HepG2 (cell line): ENCODE results near the gene DUS1L. TPM values are rescaled to one million over a fixed set of nuclear protein-coding genes. Genes with fewer than 3 reads are reported as not detected.

ENCODE experiments used
- ATAC-seq: fragments of 200-7000 bp; cut with Tn5 transposase; 3 replicates; pipeline ENCODE4 v1.9.1; 2020; ENCODE audit warnings: mild to moderate bottlenecking, moderate library complexity
- BruUV-seq: library from RNA; stranded (reverse); fragments of 400-500 nt; replicated peaks from 2 replicates; lab custom pipeline; 2021; lab: Mats Ljungman, UMichigan
- CTCF ChIA-PET: fragments of 300-600 bp; formaldehyde crosslinking; extraction: SDS; loops from one replicate; lab custom pipeline; 2021; ENCODE audit warnings: low total read pairs, inconsistent platforms, low intra/inter-chr PET ratio; lab: Yijun Ruan, JAX
- POLR2A ChIA-PET: fragments of 350-600 bp; sonication (Branson Sonifier 250); formaldehyde crosslinking; loops from one replicate; lab custom pipeline; 2020; ENCODE audit warnings: antibody characterized with exemption, inconsistent platforms; lab: Yijun Ruan, JAX
- DNase-seq: peaks from one replicate; pipeline ENCODE4 v3.0.0-alpha.2; 2015; ENCODE audit warnings: low spot score
- FAIRE-seq: peaks from 3 replicates; lab custom pipeline; 2011; peaks lifted over from hg19 to GRCh38; lab: Jason Lieb, UNC
- H2AFZ ChIP-seq: one replicate; pipeline ENCODE4 v1.6.1; 2011; ENCODE audit warnings: low read length, inconsistent platforms
- H3K27ac ChIP-seq: fragments of 300-600 bp; 3 replicates; pipeline ENCODE4 v1.8.0; 2011; ENCODE audit warnings: mixed run types, mild to moderate bottlenecking, mixed read lengths, low read length, inconsistent platforms; ENCODE audit not compliant: insufficient read depth; ENCODE audit errors: extremely low read length
- H3K27me3 ChIP-seq, 2 experiments: fragments of 200-600 bp in 1 of 2; 2 replicates in 1 of 2; 3 replicates in 1 of 2; pipeline versions ENCODE4 v1.6.0 to v1.8.0; 2011; ENCODE audit warnings: low read length in 2 of 2, mild to moderate bottlenecking in 2 of 2, moderate library complexity in 2 of 2, inconsistent platforms in 1 of 2; ENCODE audit not compliant: insufficient read depth in 2 of 2, control insufficient read depth in 1 of 2
- H3K36me3 ChIP-seq, 2 experiments: fragments of 200-600 bp in 1 of 2; replicated peaks in 1 of 2; 2 replicates in 1 of 2; 3 replicates in 1 of 2; pipeline versions ENCODE4 v1.5.1 to v1.8.0; 2011; ENCODE audit warnings: low read length in 2 of 2, inconsistent platforms in 1 of 2; ENCODE audit not compliant: insufficient read depth in 2 of 2, control insufficient read depth in 1 of 2
- H3K4me1 ChIP-seq: 2 replicates; pipeline ENCODE4 v1.5.1; 2012; ENCODE audit warnings: low read length, inconsistent platforms; ENCODE audit not compliant: insufficient read depth
- H3K4me2 ChIP-seq: 2 replicates; pipeline ENCODE4 v1.6.0; 2011; ENCODE audit warnings: low read depth, low read length, inconsistent platforms
- H3K4me3 ChIP-seq, 3 experiments: fragments of 200-600 bp in 1 of 3; sonication (generic), shearing (Covaris generic) in 1 of 3; replicated peaks in 1 of 3; 2 replicates each; pipeline ENCODE4 v1.5.1; 2011 to 2016; ENCODE audit warnings: low read length in 3 of 3, inconsistent platforms in 2 of 3, low read depth in 2 of 3, mild to moderate bottlenecking in 2 of 3, control low read depth in 1 of 3, mixed read lengths in 1 of 3; ENCODE audit not compliant: insufficient read depth in 1 of 3
- H3K79me2 ChIP-seq: one replicate; pipeline ENCODE4 v1.6.1; 2011; ENCODE audit warnings: low read length, inconsistent platforms; ENCODE audit not compliant: insufficient read depth
- H3K9ac ChIP-seq: 2 replicates; pipeline ENCODE4 v1.6.0; 2011; ENCODE audit warnings: mild to moderate bottlenecking, low read depth, low read length, inconsistent platforms; ENCODE audit not compliant: insufficient read depth
- H3K9me3 ChIP-seq: 2 replicates; pipeline ENCODE4 v1.5.1; 2012; ENCODE audit warnings: mild to moderate bottlenecking, low read length
- H4K20me1 ChIP-seq: 2 replicates; pipeline ENCODE4 v1.6.0; 2011; ENCODE audit warnings: inconsistent platforms, mild to moderate bottlenecking, low read length, moderate library complexity; ENCODE audit not compliant: insufficient read depth
- AGO2 ChIP-seq: fragments of 200-400 bp; formaldehyde crosslinking; optimal IDR thresholded peaks from 2 replicates; pipeline ENCODE3; 2017; ENCODE audit warnings: mild to moderate bottlenecking, low read depth, low read length, moderate library complexity
- BCL6 ChIP-seq: IDR thresholded peaks from 2 replicates; pipeline ENCODE4 v1.6.1; 2016; ENCODE audit warnings: missing genetic modification reagents, missing compliant biosample characterization
- CCAR2 ChIP-seq: fragments of 200-400 bp; formaldehyde crosslinking; optimal IDR thresholded peaks from 2 replicates; pipeline ENCODE3; 2018; ENCODE audit warnings: low read depth, mild to moderate bottlenecking, low read length, moderate library complexity
- DNMT3B ChIP-seq: conservative IDR thresholded peaks from 2 replicates; pipeline ENCODE4 v1.6.1; 2016; ENCODE audit warnings: missing biosample characterization, control low read depth
- GPN1 ChIP-seq: sonication (generic); formaldehyde crosslinking; IDR thresholded peaks from 2 replicates; pipeline ENCODE4 v1.5.1; 2020; ENCODE audit warnings: missing genetic modification reagents, borderline replicate concordance
- JDP2 ChIP-seq: sonication (generic); formaldehyde crosslinking; IDR thresholded peaks from 2 replicates; pipeline ENCODE4 v1.8.1; 2022; ENCODE audit warnings: missing genetic modification reagents, borderline replicate concordance
- MED13 ChIP-seq: sonication (generic); formaldehyde crosslinking; IDR thresholded peaks from 2 replicates; pipeline ENCODE4 v1.5.0; 2020; ENCODE audit warnings: missing genetic modification reagents
- MIER3 ChIP-seq: IDR thresholded peaks from 2 replicates; pipeline ENCODE4 v1.6.1; 2016; ENCODE audit warnings: missing compliant biosample characterization, borderline replicate concordance
- NAIF1 ChIP-seq: sonication (generic); formaldehyde crosslinking; IDR thresholded peaks from 2 replicates; pipeline ENCODE4 v1.5.0; 2020; ENCODE audit warnings: mild to moderate bottlenecking, missing genetic modification reagents, borderline replicate concordance
- NCOA5 ChIP-seq: sonication (generic); formaldehyde crosslinking; IDR thresholded peaks from 2 replicates; pipeline ENCODE4 v1.4.0; 2020; ENCODE audit warnings: missing genetic modification reagents
- PAF1 ChIP-seq: IDR thresholded peaks from 2 replicates; pipeline ENCODE4 v1.6.1; 2016; ENCODE audit warnings: missing genetic modification reagents, missing compliant biosample characterization
- POLR2A ChIP-seq, 2 experiments: IDR thresholded peaks; 2 replicates each; pipeline ENCODE4 v1.6.1; 2011; ENCODE audit warnings: low read depth in 2 of 2, low read length in 2 of 2, mild to moderate bottlenecking in 1 of 2, moderate library complexity in 1 of 2; ENCODE audit not compliant: insufficient read depth in 1 of 2
- POLR2AphosphoS5 ChIP-seq: IDR thresholded peaks from 2 replicates; pipeline ENCODE4 v1.6.1; 2012; ENCODE audit warnings: low read depth, low read length
- RBFOX2 ChIP-seq: fragments of 200-400 bp; formaldehyde crosslinking; IDR thresholded peaks from 2 replicates; pipeline ENCODE4 v1.6.1; 2017; ENCODE audit warnings: low read depth, mild to moderate bottlenecking, low read length
- RBM22 ChIP-seq: fragments of 200-400 bp; formaldehyde crosslinking; optimal IDR thresholded peaks from 2 replicates; pipeline ENCODE3; 2017; ENCODE audit warnings: mild to moderate bottlenecking, low read length, moderate library complexity
- RFX5 ChIP-seq: IDR thresholded peaks from 2 replicates; pipeline ENCODE4 v1.6.1; 2011; ENCODE audit warnings: low read depth, low read length, improper control_type of control experiment
- THYN1 ChIP-seq: sonication (generic); formaldehyde crosslinking; IDR thresholded peaks from 2 replicates; pipeline ENCODE4 v1.8.1; 2023; ENCODE audit warnings: low read depth, mild to moderate bottlenecking, moderate library complexity, missing genetic modification reagents, borderline replicate concordance
- ZBTB14 ChIP-seq: sonication (generic); formaldehyde crosslinking; IDR thresholded peaks from 2 replicates; pipeline ENCODE4 v1.4.0; 2020; ENCODE audit warnings: missing genetic modification reagents
- ZKSCAN5 ChIP-seq: sonication (generic); formaldehyde crosslinking; IDR thresholded peaks from 2 replicates; pipeline ENCODE4 v1.5.1; 2020; ENCODE audit warnings: mild to moderate bottlenecking, missing genetic modification reagents
- ZNF251 ChIP-seq: sonication (generic); formaldehyde crosslinking; IDR thresholded peaks from 2 replicates; pipeline ENCODE4 v1.9.0; 2021; ENCODE audit warnings: mild to moderate bottlenecking, missing genetic modification reagents
- ZNF263 ChIP-seq: sonication (generic); formaldehyde crosslinking; IDR thresholded peaks from 2 replicates; pipeline ENCODE4 v1.4.0; 2020; ENCODE audit warnings: missing genetic modification reagents
- ZNF713 ChIP-seq: sonication (generic); formaldehyde crosslinking; IDR thresholded peaks from 2 replicates; pipeline ENCODE4 v1.4.0; 2020; ENCODE audit warnings: mild to moderate bottlenecking, missing genetic modification reagents
- ZNF782 ChIP-seq: sonication (generic); formaldehyde crosslinking; IDR thresholded peaks from 2 replicates; pipeline ENCODE4 v1.4.0; 2020; ENCODE audit warnings: missing genetic modification reagents, mild to moderate bottlenecking, borderline replicate concordance
- ZNF83 ChIP-seq: sonication (generic); formaldehyde crosslinking; IDR thresholded peaks from 2 replicates; pipeline ENCODE4 v1.4.0; 2020; ENCODE audit warnings: missing genetic modification reagents, mild to moderate bottlenecking, borderline replicate concordance
- WGBS: methylation state at CpG from one replicate; pipeline ENCODE4 v1.1.6; 2017; ENCODE audit warnings: low lambda C conversion rate; 5-methylcytosine and 5-hydroxymethylcytosine counted together
- in situ Hi-C: cut with HindIII; loops from 2 replicates; pipeline ENCODE4 v1.10.0; 2017; ENCODE audit warnings: low pct_unique_long_range_greater_than_20kb; ENCODE audit not compliant: extremely low pct_ligation_motif_present
- intact Hi-C: fragments of 100-400 bp; cut with micrococcal nuclease; formaldehyde crosslinking; loops from one replicate; pipeline ENCODE4 v1.10.0; 2022; ENCODE audit not compliant: unreplicated experiment
- polyA plus RNA-seq, 8 experiments: library from polyadenylated mRNA; depleted of rRNA in 3 of 8; stranded (reverse) in 7 of 8; unstranded in 1 of 8; fragments of >200 nt; fragmentation: Illumina TruSeq in 4 of 8; extraction: Trizol in 4 of 8; gene quantifications; 2 replicates each; pipeline versions ENCODE4 v1.2.1 to v1.2.3, GENCODE V29; 2011 to 2016; ENCODE audit warnings: low read depth in 4 of 8, missing spikeins in 1 of 8, mixed read lengths in 1 of 8; ENCODE audit not compliant: insufficient read depth in 1 of 8
- total RNA-seq, 5 experiments: library from RNA; depleted of rRNA; stranded (reverse); fragments of >200 nt; fragmentation: Illumina TruSeq; extraction: Trizol; gene quantifications; 2 replicates each; pipeline ENCODE4 v1.2.3, GENCODE V29; 2016; ENCODE audit warnings: low read depth in 1 of 5
- TF ChIP-seq, protein P1 (sequence below): sonication (generic); formaldehyde crosslinking; IDR thresholded peaks from 2 replicates; pipeline ENCODE4 v1.4.0; 2020; ENCODE audit warnings: missing genetic modification reagents
- TF ChIP-seq, protein P2 (sequence below): sonication (generic); formaldehyde crosslinking; IDR thresholded peaks from 2 replicates; pipeline ENCODE4 v1.5.0; 2020; ENCODE audit warnings: mild to moderate bottlenecking, low read depth, missing genetic modification reagents, borderline replicate concordance

The DUS1L gene
- total and polyA plus RNA-seq, 2 of the 13 experiments (the other 11 are each of a cell fraction or from before 2014, with no cell fraction given), result 81.0 to 109 TPM

DNA sequence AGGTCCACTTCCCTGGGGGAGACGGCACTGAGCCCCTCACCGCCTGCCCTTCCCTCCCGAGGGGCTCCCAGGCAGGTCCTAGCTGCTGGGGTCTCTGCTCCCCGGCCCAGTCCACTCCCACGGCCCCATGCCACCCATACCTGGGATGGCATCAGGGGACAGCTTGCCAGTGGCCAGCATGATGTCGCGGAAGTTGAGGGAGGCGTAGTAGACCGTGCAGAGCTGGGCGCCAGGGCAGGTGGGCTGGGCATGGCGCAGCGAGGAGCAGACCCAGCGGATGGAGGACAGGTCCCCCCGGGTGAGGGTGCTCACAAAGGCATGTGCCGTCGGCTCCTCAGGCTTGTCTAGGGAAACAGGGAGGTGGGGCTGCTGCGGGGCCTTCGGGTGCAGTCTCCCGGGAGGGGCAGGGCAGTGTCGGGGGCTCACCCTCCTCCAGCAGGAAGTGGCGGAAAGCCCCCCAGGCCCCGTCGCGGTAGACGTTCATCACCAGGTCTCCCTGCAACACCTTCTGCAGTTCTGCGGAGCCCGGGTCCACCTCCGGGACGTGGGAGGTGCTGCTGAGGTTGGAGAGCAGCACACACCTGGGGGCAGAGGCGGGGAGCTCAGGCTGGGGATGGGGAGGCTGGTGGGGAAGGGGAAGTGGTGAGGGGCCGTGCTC, 18.9 kb upstream of the DUS1L start:
- ChIA-PET POLR2A (no interaction called here), CTCF (no interaction called here)
- Histone ChIP-seq H3K79me2 (peaks cover 5% of the 10 kb centered on the region), H3K9ac (no peak overlapping the region), H2AFZ (no peak overlapping the region), H3K9me3 (no peaks in the 10 kb centered on the region), H4K20me1 (peaks cover 76% of the 10 kb centered on the region), H3K4me2 (no peak overlapping the region), H3K36me3 (peaks cover 85 to 98% of the 10 kb centered on the region in 2 experiments), H3K27me3 (no peaks in the 10 kb centered on the region), H3K27ac (no peak overlapping the region), H3K4me1 (no peaks in the 10 kb centered on the region), H3K4me3 (no peak overlapping the region)
- no TSS peak for BruUV-seq
- FAIRE-seq (no peak), DNase-seq (no peak), ATAC-seq (no peak)
- in situ Hi-C loops (no loop called here), intact Hi-C loops (no loop called here)
- WGBS, result 98% methylated on average over 27 of the region's 31 CpGs
- TF ChIP-seq, protein P1, sequence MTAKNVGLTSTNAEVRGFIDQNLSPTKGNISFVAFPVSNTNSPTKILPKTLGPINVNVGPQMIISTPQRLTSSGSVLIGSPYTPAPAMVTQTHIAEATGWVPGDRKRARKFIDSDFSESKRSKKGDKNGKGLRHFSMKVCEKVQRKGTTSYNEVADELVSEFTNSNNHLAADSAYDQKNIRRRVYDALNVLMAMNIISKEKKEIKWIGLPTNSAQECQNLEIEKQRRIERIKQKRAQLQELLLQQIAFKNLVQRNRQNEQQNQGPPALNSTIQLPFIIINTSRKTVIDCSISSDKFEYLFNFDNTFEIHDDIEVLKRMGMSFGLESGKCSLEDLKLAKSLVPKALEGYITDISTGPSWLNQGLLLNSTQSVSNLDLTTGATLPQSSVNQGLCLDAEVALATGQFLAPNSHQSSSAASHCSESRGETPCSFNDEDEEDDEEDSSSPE (CRISPR knock-in tag), result no peak
- TF ChIP-seq NCOA5 (CRISPR knock-in tag) (0 out of 2 replicates have a peak, but pooled peaks have one; percentile 80), NAIF1 (CRISPR knock-in tag) (no peak), MED13 (CRISPR knock-in tag) (0 out of 2 replicates have a peak, but pooled peaks have one; percentile 33), PAF1 (CRISPR knock-in tag) (peak; percentile 69), POLR2A (IDR thresholded peaks at IDR 0.05; ENCODE audit: insufficient read depth in 1 of 2, low read depth in 2 of 2, low read length in 2 of 2) (no peak; a peak in 1 of 4 replicates), ZNF83 (CRISPR knock-in tag) (no peak), BCL6 (no peak), ZNF263 (CRISPR knock-in tag) (0 out of 2 replicates have a peak, but pooled peaks have one; percentile 8), JDP2 (CRISPR knock-in tag) (no peak), THYN1 (CRISPR knock-in tag) (no peak), RBM22 (peak; percentile 86), ZNF713 (no peak), ZNF251 (CRISPR knock-in tag) (no peak), ZNF782 (no peak), DNMT3B (CRISPR knock-in tag) (no peak), RBFOX2 (peak; percentile 71), POLR2AphosphoS5 (0 out of 2 replicates have a peak, but pooled peaks have one; percentile 8), ZKSCAN5 (CRISPR knock-in tag) (no peak), AGO2 (peak; percentile 90), RFX5 (no peak), CCAR2 (no peak), MIER3 (CRISPR knock-in tag) (no peak), ZBTB14 (CRISPR knock-in tag) (no peak), GPN1 (no peak)
- TF ChIP-seq, protein P2, sequence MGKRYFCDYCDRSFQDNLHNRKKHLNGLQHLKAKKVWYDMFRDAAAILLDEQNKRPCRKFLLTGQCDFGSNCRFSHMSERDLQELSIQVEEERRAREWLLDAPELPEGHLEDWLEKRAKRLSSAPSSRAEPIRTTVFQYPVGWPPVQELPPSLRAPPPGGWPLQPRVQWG (CRISPR knock-in tag), result no peak
